Endothelial cell of umbilical vein (primary cell): Measurements from ENCODE around the gene AGAP2.

Source experiments
- CTCF ChIP-seq, 2 donors: IDR thresholded peaks; 1 replicate in 1 of 2; 2 replicates in 1 of 2; pipeline ENCODE4 v1.5.1; 2011; ENCODE audit warnings: low read length in 2 of 2, mild to moderate bottlenecking in 2 of 2, moderate library complexity in 2 of 2, control low read depth in 1 of 2, inconsistent platforms in 1 of 2, low read depth in 1 of 2; ENCODE audit not compliant: insufficient read depth in 1 of 2; ENCODE audit errors: extremely low read depth in 1 of 2
- EZH2 ChIP-seq: IDR thresholded peaks from 2 replicates; pipeline ENCODE4 v1.6.1; 2012; ENCODE audit warnings: borderline replicate concordance, low read depth, mild to moderate bottlenecking, moderate library complexity, low read length, inconsistent platforms; ENCODE audit not compliant: severe bottlenecking
- MAX ChIP-seq: IDR thresholded peaks from 2 replicates; pipeline ENCODE4 v1.6.1; 2011; ENCODE audit not compliant: insufficient read depth, insufficient read length
- POLR2A ChIP-seq: IDR thresholded peaks from 2 replicates; pipeline ENCODE4 v1.6.1; 2012; ENCODE audit warnings: low read depth, mild to moderate bottlenecking, control low read depth, low read length
- POLR2AphosphoS5 ChIP-seq: IDR thresholded peaks from 2 replicates; pipeline ENCODE4 v1.6.1; 2012; ENCODE audit warnings: low read depth, mild to moderate bottlenecking, control low read depth, low read length, moderate library complexity; ENCODE audit not compliant: insufficient read depth

GRCh38 chr12:57772429-57773322 is 34.1 kb upstream of the AGAP2 start, which contains the start of gene EEF1AKMT3:
- TF ChIP-seq CTCF (IDR thresholded peaks at IDR 0.05; ENCODE audit: extremely low read depth in 1 of 2, insufficient read depth in 1 of 2, low read depth in 1 of 2, low read length in 2 of 2) (no peak), POLR2A (no peak), POLR2AphosphoS5 (no peak), EZH2 (no peak), MAX (no peak)
